ENCODE data around the gene SRGAP3. TPM values are rescaled to one million over a fixed set of nuclear protein-coding genes. Genes with fewer than 3 reads are reported as not detected.

The SRGAP3 gene
- total RNA-seq, 4 donors from 2014 or later: 13.7 to 27.7 (median 18.5) TPM

GRCh38 chr3:9133656-9134055 is 115.8 kb downstream of the SRGAP3 start:
- 48 to 55% methylated on average over 3 of the region's 3 CpGs for WGBS, 2 donors
- intact Hi-C loops (cut with DNase I; ENCODE audit: low total_unique reads): loop anchor here (10.0 kb wide), 1 partner anchor 1139 kb away; no protein-coding TSS in a partner anchor
- no peak for DNase-seq (ENCODE audit: low spot score in 2 of 2)
- TF ChIP-seq CTCF (IDR thresholded peaks at IDR 0.05) (no peak), POLR2A (IDR thresholded peaks at IDR 0.05) (no peak)
- H3K4me3 ChIP-seq (ENCODE audit: low read depth, poor library complexity, severe bottlenecking): no peak overlapping the region

GRCh38 chr3:9130345-9131305 is 118.8 kb downstream of the SRGAP3 start:
- DNase-seq (ENCODE audit: low spot score in 2 of 2): no peak
- TF ChIP-seq CTCF (IDR thresholded peaks at IDR 0.05) (no peak), POLR2A (IDR thresholded peaks at IDR 0.05) (no peak)
- no peak overlapping the region for H3K4me3 ChIP-seq (ENCODE audit: low read depth, poor library complexity, severe bottlenecking)
- intact Hi-C loops (cut with DNase I; ENCODE audit: low total_unique reads): loop anchor here (10.0 kb wide), 1 partner anchor 1136 kb away; no protein-coding TSS in a partner anchor
- WGBS, 2 donors: 26 to 28% methylated on average over 8 of the region's 8 CpGs

GRCh38 chr3:9129365-9129764 is 120.1 kb downstream of the SRGAP3 start:
- no peak overlapping the region for H3K4me3 ChIP-seq (ENCODE audit: low read depth, poor library complexity, severe bottlenecking)
- WGBS, 2 donors: 85% methylated on average over 2 of the region's 2 CpGs
- DNase-seq (ENCODE audit: low spot score in 2 of 2): no peak
- TF ChIP-seq CTCF (IDR thresholded peaks at IDR 0.05) (no peak), POLR2A (IDR thresholded peaks at IDR 0.05) (no peak)
- intact Hi-C loops (cut with DNase I; ENCODE audit: low total_unique reads): no loop called here

GRCh38 chr3:9125278-9125951 is 124.0 kb downstream of the SRGAP3 start:
- H3K4me3 ChIP-seq (ENCODE audit: low read depth, poor library complexity, severe bottlenecking): no peak overlapping the region
- WGBS, 2 donors: 74 to 79% methylated on average over 7 of the region's 7 CpGs
- TF ChIP-seq CTCF (IDR thresholded peaks at IDR 0.05): no peak
- intact Hi-C loops (cut with DNase I; ENCODE audit: low total_unique reads): no loop called here
- no peak for DNase-seq (ENCODE audit: low spot score in 2 of 2)

- TF ChIP-seq POLR2A (IDR thresholded peaks at IDR 0.05): no peak
- TF ChIP-seq CTCF (IDR thresholded peaks at IDR 0.05): no peak
- 88 to 89% methylated on average over 15 of the region's 15 CpGs for WGBS, 2 donors
- intact Hi-C loops (cut with DNase I; ENCODE audit: low total_unique reads): no loop called here
- DNase-seq (ENCODE audit: low spot score in 2 of 2): no peak
- H3K4me3 ChIP-seq (ENCODE audit: low read depth, poor library complexity, severe bottlenecking): no peak overlapping the region
Observed at GRCh38 chr3:9124730-9125129, 124.7 kb downstream of the SRGAP3 start.

Data from lower leg skin (tissue), 4 donors.